HG03175 (cell line): ENCODE results near the gene GLP1R.

ENCODE experiments used
- ATAC-seq: cut with Tn5 transposase; IDR thresholded peaks from one replicate; pipeline ENCODE4 v1.9.1; 2021; ENCODE audit warnings: mild to moderate bottlenecking, moderate library complexity; ENCODE audit not compliant: unreplicated experiment

Gene GLP1R

GRCh38 chr6:39061588-39061987 lies 13.0 kb downstream of the GLP1R start:
- no peak for ATAC-seq

GRCh38 chr6:39062014-39062740 lies 13.6 kb downstream of the GLP1R start:
- ATAC-seq: no peak

- no peak for ATAC-seq
Measured at GRCh38 chr6:39063526-39063925, 14.9 kb downstream of the GLP1R start.

GRCh38 chr6:39065561-39065960 lies 17.0 kb downstream of the GLP1R start:
- no peak for ATAC-seq

GRCh38 chr6:39068391-39068790 lies 19.8 kb downstream of the GLP1R start:
- ATAC-seq: no peak

GRCh38 chr6:39072830-39073229 lies 24.2 kb downstream of the GLP1R start:
- ATAC-seq: no peak

- ATAC-seq: no peak
Measured at GRCh38 chr6:39073471-39074355, 25.1 kb downstream of the GLP1R start.

GRCh38 chr6:39074486-39074885 lies 25.9 kb downstream of the GLP1R start:
- no peak for ATAC-seq

- ATAC-seq: no peak
Measured at GRCh38 chr6:39075010-39075686, 26.6 kb downstream of the GLP1R start.

GRCh38 chr6:39075807-39076622 lies 27.4 kb downstream of the GLP1R start:
- no peak for ATAC-seq

GRCh38 chr6:39076623-39077535 lies 28.3 kb downstream of the GLP1R start:
- no peak for ATAC-seq

- no peak for ATAC-seq
Measured at GRCh38 chr6:39077882-39078594, 29.5 kb downstream of the GLP1R start.

- no peak for ATAC-seq
Measured at GRCh38 chr6:39078695-39079094, 30.1 kb downstream of the GLP1R start.

GRCh38 chr6:39079197-39080125 lies 30.9 kb downstream of the GLP1R start:
- no peak for ATAC-seq

GRCh38 chr6:39080246-39080875 lies 31.8 kb downstream of the GLP1R start:
- no peak for ATAC-seq

- ATAC-seq: no peak
Measured at GRCh38 chr6:39082310-39082709, 33.7 kb downstream of the GLP1R start.

- no peak for ATAC-seq
Measured at GRCh38 chr6:39083231-39083634, 34.7 kb downstream of the GLP1R start.
